Thoracic aorta (tissue), 2 donors: ENCODE measurements around the gene CNTN4. TPM values are rescaled to one million over a fixed set of nuclear protein-coding genes. Genes with fewer than 3 reads are reported as not detected.

Experiments used
- ATAC-seq: fragments of 150-250 bp; one replicate; pipeline ENCODE4 v1.8.0; 2017; ENCODE audit warnings: low read depth; ENCODE audit not compliant: insufficient number of reproducible peaks, low FRiP score
- DNase-seq: peaks from one replicate; pipeline ENCODE4 v3.0.0-alpha.2; 2020; ENCODE audit warnings: low spot score
- H3K27ac ChIP-seq, 2 donors: fragments of 200-600 bp; sonication (generic); 1 replicate in 1 of 2; 2 replicates in 1 of 2; pipeline ENCODE4 v1.5.1; 2016; ENCODE audit warnings: mild to moderate bottlenecking in 2 of 2, moderate library complexity in 2 of 2
- H3K27me3 ChIP-seq: fragments of 200-600 bp; sonication (generic); replicated peaks from 2 replicates; pipeline ENCODE4 v1.6.0; 2016; ENCODE audit warnings: mild to moderate bottlenecking; ENCODE audit not compliant: insufficient read depth
- H3K36me3 ChIP-seq: fragments of 200-600 bp; sonication (generic); one replicate; pipeline ENCODE4 v1.5.1; 2016
- H3K4me1 ChIP-seq, 2 donors: fragments of 200-600 bp; sonication (generic); 1 replicate in 1 of 2; 2 replicates in 1 of 2; pipeline versions ENCODE4 v1.5.1 to v1.6.0; 2016; ENCODE audit warnings: low read depth in 2 of 2, mild to moderate bottlenecking in 1 of 2; ENCODE audit not compliant: control insufficient read depth in 1 of 2
- H3K4me3 ChIP-seq: fragments of 200-600 bp; sonication (generic); 2 replicates; pipeline ENCODE4 v1.5.1; 2016; ENCODE audit warnings: mild to moderate bottlenecking
- H3K9me3 ChIP-seq: fragments of 200-600 bp; sonication (generic); 2 replicates; pipeline ENCODE4 v1.5.1; 2016
- CTCF ChIP-seq: fragments of 200-600 bp; sonication (generic); IDR thresholded peaks from one replicate; pipeline ENCODE4 v1.5.1; 2019; ENCODE audit warnings: antibody characterized with exemption
- total RNA-seq, 2 donors: library from RNA; depleted of rRNA; stranded (reverse); fragments of >200 nt; gene quantifications; one replicate each; pipeline versions ENCODE4 v1.1.0 to v1.2.3, GENCODE V29; 2016

Gene CNTN4
- total RNA-seq, 2 donors from 2014 or later: 103 to 116 TPM

GRCh38 chr3:2311022-2311421, 212.4 kb downstream of the CNTN4 start:
- Histone ChIP-seq H3K4me3 (no peak overlapping the region), H3K9me3 (no peaks in the 10 kb centered on the region), H3K36me3 (no peaks in the 10 kb centered on the region), H3K4me1 (no peaks in the 10 kb centered on the region), H3K27me3 (no peaks in the 10 kb centered on the region), H3K27ac (no peak overlapping the region)
- DNase-seq (no peak), ATAC-seq (no peak)
- no peak for TF ChIP-seq CTCF

GRCh38 chr3:2317521-2317920, 218.9 kb downstream of the CNTN4 start:
- no peak for TF ChIP-seq CTCF
- ATAC-seq: no peak
- Histone ChIP-seq H3K9me3 (no peaks in the 10 kb centered on the region), H3K27ac (no peak overlapping the region), H3K4me3 (no peak overlapping the region), H3K27me3 (no peaks in the 10 kb centered on the region), H3K4me1 (no peaks in the 10 kb centered on the region), H3K36me3 (no peaks in the 10 kb centered on the region)
- no peak for DNase-seq

GRCh38 chr3:2334921-2335320, 236.3 kb downstream of the CNTN4 start:
- Histone ChIP-seq H3K27me3 (no peaks in the 10 kb centered on the region), H3K36me3 (no peaks in the 10 kb centered on the region), H3K9me3 (no peaks in the 10 kb centered on the region), H3K4me1 (no peaks in the 10 kb centered on the region), H3K27ac (no peak overlapping the region), H3K4me3 (no peak overlapping the region)
- ATAC-seq (no peak), DNase-seq (no peak)
- TF ChIP-seq CTCF: no peak

GRCh38 chr3:2343031-2343682, 244.5 kb downstream of the CNTN4 start:
- no peaks in the 10 kb centered on the region for H3K9me3 ChIP-seq
- H3K4me3 ChIP-seq: no peak overlapping the region
- ATAC-seq: no peak
- peaks cover 5 to 11% of the 10 kb centered on the region in 2 donors for H3K4me1 ChIP-seq
- no peak for TF ChIP-seq CTCF
- H3K36me3 ChIP-seq: peaks cover 2% of the 10 kb centered on the region
- no peaks in the 10 kb centered on the region for H3K27me3 ChIP-seq
- H3K27ac ChIP-seq: no peak overlapping the region
- DNase-seq: no peak

- DNase-seq (no peak), ATAC-seq (no peak)
- no peaks in the 10 kb centered on the region for H3K27me3 ChIP-seq
- no peak overlapping the region for H3K4me3 ChIP-seq
- no peaks in the 10 kb centered on the region for H3K9me3 ChIP-seq
- H3K27ac ChIP-seq: no peak overlapping the region
- TF ChIP-seq CTCF: no peak
- H3K4me1 ChIP-seq: peaks cover 10 to 12% of the 10 kb centered on the region in 2 donors
- H3K36me3 ChIP-seq: no peaks in the 10 kb centered on the region
These were observed 253.6 kb downstream of the CNTN4 start for GRCh38 chr3:2352134-2352762.
